HUES48 (cell line): Measurements from ENCODE around the gene LRTM2.

ENCODE experiments used
- H3K27ac ChIP-seq: one replicate; pipeline ENCODE4 v1.7.0; 2013; ENCODE audit warnings: low read depth, low read length, inconsistent platforms
- H3K27me3 ChIP-seq: 2 replicates; pipeline ENCODE4 v1.6.1; 2013; ENCODE audit warnings: mild to moderate bottlenecking, low read length; ENCODE audit not compliant: control insufficient read depth, insufficient read depth
- H3K36me3 ChIP-seq: 2 replicates; pipeline ENCODE4 v1.6.1; 2013; ENCODE audit warnings: low read length; ENCODE audit not compliant: control insufficient read depth, insufficient read depth
- H3K4me1 ChIP-seq: 2 replicates; pipeline ENCODE4 v1.6.1; 2013; ENCODE audit warnings: mild to moderate bottlenecking, low read length; ENCODE audit not compliant: control insufficient read depth, insufficient read depth
- H3K4me3 ChIP-seq: 2 replicates; pipeline ENCODE4 v1.5.1; 2013; ENCODE audit warnings: mild to moderate bottlenecking, low read depth, low read length
- H3K9ac ChIP-seq: 2 replicates; pipeline ENCODE4 v1.6.1; 2013; ENCODE audit warnings: mild to moderate bottlenecking, low read depth, low read length, moderate library complexity
- H3K9me3 ChIP-seq: 2 replicates; pipeline ENCODE4 v1.6.1; 2013; ENCODE audit warnings: low read length; ENCODE audit not compliant: control insufficient read depth, insufficient read depth

LRTM2 gene

DNA sequence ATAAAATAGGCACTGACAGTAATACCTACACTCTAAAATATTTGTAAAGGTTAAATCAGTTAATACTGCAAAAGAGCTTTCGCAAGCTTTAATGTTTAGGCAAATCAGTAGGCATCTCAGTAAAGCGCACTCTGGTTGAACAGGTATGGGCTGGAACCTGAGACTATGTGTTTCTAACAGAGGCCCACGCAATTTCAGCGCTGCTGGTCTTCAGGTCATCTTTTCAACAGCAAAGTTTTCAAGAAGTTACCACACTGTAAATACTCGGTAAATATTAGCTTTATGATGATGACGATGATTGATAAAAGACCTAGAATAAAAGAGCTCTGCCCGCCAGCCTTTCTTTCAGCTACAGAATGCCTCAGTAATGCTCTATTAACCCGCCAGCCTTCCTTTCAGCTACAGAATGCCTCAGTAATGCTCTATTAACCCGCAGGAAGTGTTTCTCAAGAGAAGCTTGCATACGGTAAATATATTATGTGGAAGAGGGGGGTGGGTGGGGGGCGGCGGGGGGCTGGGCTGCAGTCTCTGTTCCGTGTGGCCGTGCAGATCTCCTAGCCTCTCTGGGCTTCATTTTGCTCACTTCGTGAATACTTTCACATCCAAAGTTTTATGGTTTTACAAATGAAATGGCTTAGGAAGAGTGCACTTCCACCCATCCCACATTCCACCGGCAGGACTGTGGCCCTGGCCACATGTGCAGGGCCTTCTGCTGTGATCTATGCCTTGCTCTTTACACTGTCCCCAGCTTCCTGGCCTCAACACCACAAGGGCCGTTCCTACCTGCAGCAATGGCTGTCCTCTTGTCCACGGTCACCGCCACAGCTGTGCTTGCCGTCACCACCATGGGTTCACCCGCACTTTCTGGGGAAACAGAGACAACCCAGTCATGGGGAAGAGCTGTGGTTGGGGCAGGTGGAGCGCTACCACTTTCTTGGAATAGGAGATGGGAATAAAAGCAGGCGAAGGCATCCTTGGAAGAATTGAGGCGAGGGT is 19.9 kb downstream of the LRTM2 start:
- H3K9ac ChIP-seq = no peak overlapping the region
- H3K27ac ChIP-seq = no peak overlapping the region
- no peak overlapping the region for H3K4me3 ChIP-seq
- H3K36me3 ChIP-seq = no peaks in the 10 kb centered on the region
- no peaks in the 10 kb centered on the region for H3K9me3 ChIP-seq
- peaks cover 22% of the 10 kb centered on the region for H3K4me1 ChIP-seq
- 0 out of 2 replicates have a peak, but pooled peaks cover 7% of the 10 kb centered on the region for H3K27me3 ChIP-seq

- Histone ChIP-seq H3K9me3 (no peaks in the 10 kb centered on the region), H3K36me3 (no peaks in the 10 kb centered on the region), H3K27ac (no peak overlapping the region), H3K27me3 (peaks cover 7% of the 10 kb centered on the region; the same call in 1 of the 2 replicates), H3K4me1 (peaks cover 22% of the 10 kb centered on the region), H3K4me3 (no peak overlapping the region), H3K9ac (no peak overlapping the region)
Observed at GRCh38 chr12:1840981-1841425, 20.6 kb downstream of the LRTM2 start.

- H3K9me3 ChIP-seq = no peaks in the 10 kb centered on the region
- no peak overlapping the region for H3K27ac ChIP-seq
- H3K36me3 ChIP-seq = no peaks in the 10 kb centered on the region
- H3K27me3 ChIP-seq = peaks cover 7% of the 10 kb centered on the region; the same call in 1 of the 2 replicates
- H3K9ac ChIP-seq = no peak overlapping the region
- no peak overlapping the region for H3K4me3 ChIP-seq
- peaks cover 22% of the 10 kb centered on the region for H3K4me1 ChIP-seq
Observed at GRCh38 chr12:1841586-1842182, 21.3 kb downstream of the LRTM2 start.

DNA sequence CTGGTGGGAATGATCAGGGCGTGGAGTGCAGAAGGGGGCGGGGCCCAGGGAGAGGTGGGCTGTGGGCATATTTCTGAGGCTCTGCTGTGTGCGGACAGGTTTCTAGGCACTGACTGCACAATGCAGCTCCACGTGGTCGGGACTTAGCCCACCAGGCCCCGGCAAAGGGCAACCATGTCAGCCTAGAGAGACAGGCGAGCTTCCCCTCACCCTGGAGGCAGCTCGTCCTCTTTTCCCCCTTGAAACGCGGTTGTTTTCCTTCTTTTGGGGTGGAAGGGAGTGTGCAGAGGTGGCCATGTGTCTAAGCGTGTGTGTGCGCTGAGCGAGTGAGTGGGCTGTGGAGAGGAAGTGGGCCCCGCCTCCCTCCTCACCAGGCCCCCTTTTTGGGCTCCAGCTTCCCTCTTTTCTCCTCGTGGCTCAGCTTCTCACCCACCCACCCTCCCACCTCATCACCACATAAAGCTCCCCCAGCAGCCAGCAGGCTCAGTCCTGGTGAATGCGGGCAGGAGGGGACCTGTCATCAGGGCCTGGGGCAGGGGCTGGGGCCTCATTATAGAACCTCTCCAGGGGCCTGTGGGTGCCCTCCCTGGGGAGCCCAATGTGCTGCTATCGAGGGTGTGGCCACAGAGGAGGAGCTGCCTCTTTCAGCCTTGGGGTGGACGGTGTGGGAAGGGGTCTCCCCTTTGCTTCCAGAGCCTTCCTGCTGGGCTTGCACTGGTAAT is 22.0 kb downstream of the LRTM2 start:
- Histone ChIP-seq H3K27ac (no peak overlapping the region), H3K4me1 (peaks cover 22% of the 10 kb centered on the region), H3K4me3 (no peak overlapping the region), H3K9ac (no peak overlapping the region), H3K36me3 (no peaks in the 10 kb centered on the region), H3K9me3 (no peaks in the 10 kb centered on the region), H3K27me3 (peaks cover 7% of the 10 kb centered on the region; the same call in 1 of the 2 replicates)

DNA sequence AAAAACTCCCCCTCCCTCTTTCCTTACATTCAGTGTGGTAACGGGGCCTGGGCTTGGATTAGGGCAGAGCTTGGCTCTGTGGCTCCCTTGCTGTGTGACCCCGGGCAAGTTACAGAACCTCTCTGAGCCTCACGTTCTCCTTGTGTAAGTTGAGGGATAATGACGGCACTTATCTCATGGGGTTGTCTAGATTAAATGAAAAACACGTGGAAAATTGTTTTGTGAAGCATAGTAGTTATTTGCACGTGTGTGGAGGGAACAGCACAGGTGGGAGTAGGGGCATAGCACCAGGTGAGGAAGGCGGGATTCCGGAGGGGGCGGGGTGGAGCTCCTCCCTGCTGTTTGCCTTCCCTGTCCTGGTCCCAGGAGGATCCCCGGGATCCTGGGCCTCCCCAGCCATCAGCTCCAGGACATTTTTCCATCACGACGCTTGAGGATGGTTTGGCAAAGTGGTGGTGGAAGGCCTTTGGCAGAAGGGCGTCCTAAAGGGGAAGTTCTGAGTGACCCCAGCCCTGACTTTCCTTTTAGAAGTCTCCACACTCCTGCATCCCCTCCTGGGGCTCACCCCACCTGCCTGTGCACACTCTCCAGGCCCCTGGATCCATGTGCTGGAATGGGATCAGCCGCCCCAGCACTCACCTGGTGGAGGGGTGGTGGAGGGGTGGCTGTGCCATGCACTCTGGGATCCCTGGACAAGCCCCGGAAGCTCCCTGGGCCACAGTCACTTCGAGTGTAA is 22.7 kb downstream of the LRTM2 start:
- Histone ChIP-seq H3K27ac (no peak overlapping the region), H3K9ac (no peak overlapping the region), H3K36me3 (no peaks in the 10 kb centered on the region), H3K27me3 (peaks cover 7% of the 10 kb centered on the region; the same call in 1 of the 2 replicates), H3K4me1 (peaks cover 22% of the 10 kb centered on the region), H3K4me3 (no peak overlapping the region), H3K9me3 (no peaks in the 10 kb centered on the region)

GRCh38 chr12:1843641-1844005 is 23.3 kb downstream of the LRTM2 start:
- no peak overlapping the region for H3K9ac ChIP-seq
- peaks cover 7% of the 10 kb centered on the region; the same call in 1 of the 2 replicates for H3K27me3 ChIP-seq
- peaks cover 22% of the 10 kb centered on the region for H3K4me1 ChIP-seq
- H3K4me3 ChIP-seq = no peak overlapping the region
- no peaks in the 10 kb centered on the region for H3K9me3 ChIP-seq
- no peak overlapping the region for H3K27ac ChIP-seq
- no peaks in the 10 kb centered on the region for H3K36me3 ChIP-seq

- Histone ChIP-seq H3K27ac (no peak overlapping the region), H3K4me1 (peaks cover 22% of the 10 kb centered on the region), H3K27me3 (peaks cover 7% of the 10 kb centered on the region; the same call in 1 of the 2 replicates), H3K4me3 (peak overlapping the region; percentile 4; the same call in 1 of the 2 replicates), H3K36me3 (no peaks in the 10 kb centered on the region), H3K9me3 (no peaks in the 10 kb centered on the region), H3K9ac (no peak overlapping the region)
Observed at GRCh38 chr12:1844223-1844622, 23.9 kb downstream of the LRTM2 start.

- no peaks in the 10 kb centered on the region for H3K9me3 ChIP-seq
- no peak overlapping the region for H3K27ac ChIP-seq
- no peaks in the 10 kb centered on the region for H3K36me3 ChIP-seq
- peak overlapping the region; percentile 4; the same call in 1 of the 2 replicates for H3K4me3 ChIP-seq
- no peak overlapping the region for H3K9ac ChIP-seq
- H3K27me3 ChIP-seq = peaks cover 7% of the 10 kb centered on the region; the same call in 1 of the 2 replicates
- H3K4me1 ChIP-seq = peaks cover 17% of the 10 kb centered on the region
Observed at GRCh38 chr12:1844661-1845409, 24.5 kb downstream of the LRTM2 start.

GRCh38 chr12:1845427-1845826 is 25.1 kb downstream of the LRTM2 start:
- Histone ChIP-seq H3K27me3 (peaks cover 7% of the 10 kb centered on the region; the same call in 1 of the 2 replicates), H3K9me3 (no peaks in the 10 kb centered on the region), H3K27ac (no peak overlapping the region), H3K9ac (no peak overlapping the region), H3K4me3 (no peak overlapping the region), H3K36me3 (no peaks in the 10 kb centered on the region), H3K4me1 (peaks cover 16% of the 10 kb centered on the region)
